Loucy (cell line): Measurements from ENCODE around the gene UBN1.

Experiments used
- EZH2phosphoT487 ChIP-seq: fragments of 200-600 bp; IDR thresholded peaks from 2 replicates; pipeline ENCODE4 v1.6.1; 2018; ENCODE audit warnings: antibody characterized with exemption, mild to moderate bottlenecking, moderate library complexity, borderline replicate concordance
- TF ChIP-seq, protein P1 (sequence below): fragments of 200-600 bp; sonication (generic); conservative IDR thresholded peaks from 2 replicates; pipeline ENCODE4 v1.5.1; 2014; ENCODE audit warnings: mild to moderate bottlenecking, antibody characterized with exemption, low read length

DNA sequence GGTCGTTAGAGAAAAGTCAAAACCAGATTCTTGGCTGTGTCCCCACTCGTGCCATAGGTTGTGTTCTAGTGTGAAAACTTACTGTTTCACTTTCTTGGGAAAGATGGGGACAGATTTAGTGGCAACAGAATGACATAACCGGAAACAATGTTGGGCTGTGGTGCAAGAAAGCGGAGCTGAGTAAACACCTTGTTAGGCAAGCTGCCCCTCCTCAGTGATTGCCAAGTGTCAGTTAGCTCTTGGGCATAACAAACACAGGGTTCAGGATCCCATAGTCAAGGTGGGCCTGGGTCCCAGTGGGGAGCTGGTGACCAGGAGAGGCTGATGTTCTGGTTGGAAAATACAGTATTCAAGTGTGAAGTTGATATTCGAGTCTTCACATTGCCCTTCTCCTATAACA lies 15.4 kb downstream of the UBN1 start:
- no peak for TF ChIP-seq EZH2phosphoT487
- TF ChIP-seq, protein P1, sequence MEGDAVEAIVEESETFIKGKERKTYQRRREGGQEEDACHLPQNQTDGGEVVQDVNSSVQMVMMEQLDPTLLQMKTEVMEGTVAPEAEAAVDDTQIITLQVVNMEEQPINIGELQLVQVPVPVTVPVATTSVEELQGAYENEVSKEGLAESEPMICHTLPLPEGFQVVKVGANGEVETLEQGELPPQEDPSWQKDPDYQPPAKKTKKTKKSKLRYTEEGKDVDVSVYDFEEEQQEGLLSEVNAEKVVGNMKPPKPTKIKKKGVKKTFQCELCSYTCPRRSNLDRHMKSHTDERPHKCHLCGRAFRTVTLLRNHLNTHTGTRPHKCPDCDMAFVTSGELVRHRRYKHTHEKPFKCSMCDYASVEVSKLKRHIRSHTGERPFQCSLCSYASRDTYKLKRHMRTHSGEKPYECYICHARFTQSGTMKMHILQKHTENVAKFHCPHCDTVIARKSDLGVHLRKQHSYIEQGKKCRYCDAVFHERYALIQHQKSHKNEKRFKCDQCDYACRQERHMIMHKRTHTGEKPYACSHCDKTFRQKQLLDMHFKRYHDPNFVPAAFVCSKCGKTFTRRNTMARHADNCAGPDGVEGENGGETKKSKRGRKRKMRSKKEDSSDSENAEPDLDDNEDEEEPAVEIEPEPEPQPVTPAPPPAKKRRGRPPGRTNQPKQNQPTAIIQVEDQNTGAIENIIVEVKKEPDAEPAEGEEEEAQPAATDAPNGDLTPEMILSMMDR: no peak
